HG03139 (cell line): ENCODE results near the gene GFRA4.

Experiments used
- ATAC-seq: cut with Tn5 transposase; IDR thresholded peaks from one replicate; pipeline ENCODE4 v1.9.1; 2021; ENCODE audit not compliant: unreplicated experiment

The GFRA4 gene

DNA sequence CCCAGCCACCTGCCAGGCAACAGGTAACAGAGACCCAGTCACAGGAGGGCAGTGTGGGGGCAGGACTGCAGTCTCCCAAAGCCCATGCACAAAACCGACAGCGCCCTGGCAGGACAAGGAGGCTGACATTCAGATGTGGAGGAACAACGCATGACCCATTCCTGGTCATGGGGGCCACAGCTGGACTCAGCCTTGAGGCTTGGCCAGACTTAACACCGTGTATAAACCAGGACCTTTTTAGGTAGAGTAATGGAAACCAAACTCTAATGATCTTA, 8.1 kb downstream of the GFRA4 start:
- ATAC-seq: no peak

DNA sequence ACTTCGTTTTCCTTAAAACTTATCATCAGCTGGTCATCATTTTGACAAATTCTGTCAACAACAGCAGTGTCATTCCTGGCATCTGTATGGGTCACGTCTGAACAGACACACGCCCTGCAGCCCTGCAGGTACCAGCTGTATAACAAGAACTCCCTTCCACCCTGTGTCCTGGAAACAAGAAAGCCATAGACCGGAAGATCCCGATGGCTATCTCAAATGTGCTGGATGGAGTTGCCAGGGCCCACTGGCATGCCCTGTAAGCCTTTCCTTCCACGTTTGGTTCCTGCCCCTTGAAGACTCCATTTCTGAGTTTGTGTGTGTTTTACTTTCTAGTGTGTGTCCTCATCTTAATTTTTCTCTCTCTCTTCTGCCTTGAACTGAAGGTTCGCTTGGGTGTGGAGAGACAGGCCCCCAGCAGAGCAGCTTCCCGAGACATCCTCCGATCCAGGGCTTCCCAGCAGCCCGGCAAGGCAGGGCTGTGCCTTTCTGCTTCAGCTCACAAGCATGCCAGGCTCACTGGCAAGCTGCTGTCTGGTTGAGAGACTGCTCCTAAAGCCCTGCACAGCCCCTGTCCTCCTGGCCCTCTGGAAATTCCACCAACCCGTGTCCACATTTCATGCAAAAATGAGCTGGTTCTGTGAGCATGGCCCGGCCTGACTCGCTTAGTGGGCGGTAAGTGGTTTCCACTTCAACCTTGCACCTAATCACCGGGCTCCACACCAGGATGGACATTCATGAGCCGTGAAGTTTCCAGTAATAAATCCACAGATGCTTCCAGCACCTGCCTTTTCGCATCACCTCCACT, 8.7 kb downstream of the GFRA4 start:
- no peak for ATAC-seq

DNA sequence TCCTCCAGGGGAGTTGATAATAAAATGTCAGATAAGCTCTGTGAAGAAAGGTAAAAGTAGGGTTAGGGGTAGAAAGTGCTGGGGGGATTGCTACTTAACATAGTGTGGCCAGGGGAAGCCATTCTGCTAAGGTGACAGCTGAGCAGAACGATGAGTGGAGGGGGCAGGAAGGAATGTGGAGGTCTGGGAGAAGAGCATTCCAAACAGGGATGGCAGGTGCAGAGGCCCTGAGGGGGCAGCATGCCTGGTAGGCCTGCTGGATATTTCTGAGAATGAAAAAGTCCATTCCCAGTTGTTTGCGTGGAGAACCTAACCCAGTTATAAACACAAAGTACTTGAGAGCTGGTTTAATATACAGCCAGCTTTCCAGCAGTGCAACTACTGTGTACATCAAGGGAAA, 9.3 kb downstream of the GFRA4 start:
- no peak for ATAC-seq

DNA sequence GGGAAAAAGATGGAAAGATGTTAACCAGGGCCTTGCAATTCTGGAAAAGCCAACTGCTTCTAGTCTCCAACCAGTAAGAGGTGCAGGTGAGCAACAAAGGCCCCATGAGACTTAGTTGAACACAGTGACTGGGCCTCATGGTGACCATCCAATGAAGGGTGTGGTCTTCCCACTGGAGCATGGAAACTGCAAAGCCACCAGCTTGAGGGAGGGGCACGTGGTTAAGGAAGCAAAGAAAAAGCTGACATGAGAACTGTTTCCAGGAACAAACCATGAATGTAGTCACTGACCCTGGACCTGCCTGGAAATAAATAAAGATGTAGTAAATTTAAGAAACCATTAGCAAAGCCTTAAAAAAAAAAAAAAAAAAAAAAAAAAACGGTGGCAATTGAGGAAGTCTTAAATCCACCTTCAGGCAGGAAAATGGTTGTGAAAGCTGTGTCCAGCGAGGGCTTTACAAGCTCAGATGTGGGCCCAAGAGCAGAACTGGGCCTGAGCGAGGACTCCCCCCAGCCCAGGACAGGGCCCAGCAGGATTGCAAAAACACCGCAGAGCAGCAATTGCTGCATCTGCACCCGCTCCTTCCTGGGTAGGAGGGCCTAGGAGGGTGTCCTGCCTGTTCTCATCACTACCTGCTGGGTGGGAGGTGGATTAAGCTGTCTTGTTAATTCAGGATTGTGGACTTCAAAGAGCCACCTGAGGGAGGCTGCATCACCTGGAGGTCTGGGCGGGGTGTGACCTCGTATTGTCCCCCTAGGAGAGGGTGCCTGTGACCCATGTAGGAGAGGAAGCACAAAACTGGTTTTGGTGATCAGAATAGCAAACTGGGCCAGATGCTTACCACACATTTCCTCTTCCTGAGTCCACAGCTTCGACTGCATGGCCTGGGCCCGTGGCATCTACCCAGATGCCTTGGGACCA, 10.3 kb downstream of the GFRA4 start:
- ATAC-seq: no peak

DNA sequence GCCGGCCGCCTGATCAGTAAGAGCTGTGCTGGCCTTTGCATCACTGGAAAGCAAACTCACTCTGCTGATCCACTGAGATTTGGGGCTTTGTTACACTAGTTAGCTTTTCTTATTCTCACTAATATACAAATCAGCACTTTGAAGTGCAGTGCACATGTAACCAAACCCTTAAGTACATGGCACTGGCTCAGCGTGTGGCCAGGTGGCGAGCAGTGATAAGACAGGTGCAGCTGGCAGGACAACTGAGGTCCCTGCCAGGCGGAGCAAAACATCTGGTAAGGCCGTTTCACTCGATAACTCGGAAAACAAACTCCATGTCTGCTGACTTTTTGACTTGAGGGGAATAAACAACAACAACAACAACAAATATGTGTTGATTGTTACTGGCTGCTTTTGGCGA, 11.0 kb downstream of the GFRA4 start:
- no peak for ATAC-seq

DNA sequence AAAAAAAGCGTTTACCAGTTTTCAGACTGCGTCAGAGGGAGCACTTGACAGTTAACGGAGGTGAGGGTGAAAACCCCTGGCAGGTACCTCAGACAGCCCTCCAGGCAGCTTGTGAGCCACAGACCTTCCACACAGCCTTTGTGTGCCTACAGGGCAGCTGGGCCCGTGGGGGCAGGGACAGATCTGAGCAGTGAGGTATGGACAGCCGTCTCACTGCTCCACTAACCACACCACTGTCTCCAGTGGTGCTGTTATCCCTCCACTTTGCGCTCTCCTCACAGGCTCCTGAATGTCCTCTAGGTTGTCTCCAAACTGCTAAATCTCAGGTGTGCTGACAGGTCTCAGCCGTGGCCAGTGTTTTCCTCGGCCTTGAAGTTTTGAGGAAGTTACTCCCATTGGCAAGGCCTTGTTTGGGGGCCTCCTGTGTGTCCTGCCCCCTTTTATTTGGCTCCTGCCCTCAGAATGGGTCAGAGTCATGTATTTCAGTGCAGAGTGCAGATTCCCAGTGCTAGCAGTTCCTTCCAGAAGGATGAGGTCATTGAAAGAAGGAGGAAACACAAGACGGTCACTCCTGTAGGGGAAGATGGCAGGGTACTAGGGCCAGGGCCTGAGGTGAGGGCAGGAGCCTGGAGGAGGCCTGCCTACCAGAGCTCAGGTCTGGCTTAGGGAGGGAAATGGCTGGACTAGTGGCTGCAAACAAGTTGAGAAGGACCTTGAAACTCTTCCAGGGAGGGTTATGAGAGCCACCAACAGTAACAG, 11.8 kb downstream of the GFRA4 start:
- no peak for ATAC-seq

DNA sequence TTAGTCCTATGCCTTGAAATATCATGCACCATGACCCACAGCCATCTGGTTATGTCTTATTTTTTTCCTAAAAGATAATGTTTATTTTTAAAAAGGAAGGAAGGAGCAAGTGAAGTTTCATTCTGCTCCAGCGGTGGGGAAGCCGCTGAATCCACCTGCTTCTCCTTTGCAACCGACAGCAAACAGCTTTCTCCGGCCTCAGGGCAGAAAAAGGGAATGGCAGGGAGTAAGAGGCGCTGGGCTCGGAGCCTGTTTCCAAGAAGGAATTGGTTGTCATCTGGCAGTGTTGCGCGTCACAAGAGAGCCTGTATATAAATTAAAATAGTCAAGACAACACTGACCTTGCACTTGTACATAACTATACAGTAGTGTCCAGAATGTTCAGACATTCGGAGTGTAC, 14.2 kb downstream of the GFRA4 start:
- ATAC-seq: no peak

DNA sequence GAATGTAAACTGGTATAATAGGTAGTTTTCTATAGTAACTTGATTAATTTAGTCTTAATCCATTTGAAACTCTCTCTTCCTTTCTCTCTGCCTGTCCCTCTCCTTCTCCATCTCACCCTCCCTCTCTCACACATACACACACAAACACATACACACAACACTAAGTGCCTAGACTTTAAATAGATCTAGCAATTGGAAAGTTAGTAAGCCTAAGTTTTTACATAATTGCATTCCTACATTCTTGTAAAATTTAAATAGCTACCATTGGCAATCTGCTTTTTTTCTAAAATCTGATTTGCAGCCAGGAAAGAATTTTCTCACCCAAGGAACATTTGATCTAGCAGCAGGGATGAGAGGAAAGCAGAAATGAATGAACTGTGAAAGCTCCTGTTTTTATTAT, 15.7 kb downstream of the GFRA4 start:
- no peak for ATAC-seq

DNA sequence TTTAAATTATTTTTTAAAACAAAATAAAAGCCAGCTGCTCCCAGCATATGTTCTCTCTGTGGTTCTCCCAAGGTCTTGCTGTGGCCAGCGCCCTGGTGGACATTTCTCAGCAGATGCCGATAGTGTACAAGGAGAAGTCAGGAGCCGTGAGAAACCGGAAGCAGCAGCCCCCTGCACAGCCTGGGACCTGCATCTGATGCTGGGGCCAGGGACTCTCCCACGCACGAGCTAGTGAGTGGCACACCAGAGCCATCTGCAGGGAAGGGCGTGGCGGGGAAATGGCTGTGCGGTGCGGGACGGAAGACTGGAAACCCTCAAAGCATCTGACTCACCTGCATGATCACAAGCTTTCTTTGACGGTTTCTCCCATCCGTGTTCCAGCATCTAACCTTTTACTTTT, 16.5 kb downstream of the GFRA4 start:
- ATAC-seq: no peak

DNA sequence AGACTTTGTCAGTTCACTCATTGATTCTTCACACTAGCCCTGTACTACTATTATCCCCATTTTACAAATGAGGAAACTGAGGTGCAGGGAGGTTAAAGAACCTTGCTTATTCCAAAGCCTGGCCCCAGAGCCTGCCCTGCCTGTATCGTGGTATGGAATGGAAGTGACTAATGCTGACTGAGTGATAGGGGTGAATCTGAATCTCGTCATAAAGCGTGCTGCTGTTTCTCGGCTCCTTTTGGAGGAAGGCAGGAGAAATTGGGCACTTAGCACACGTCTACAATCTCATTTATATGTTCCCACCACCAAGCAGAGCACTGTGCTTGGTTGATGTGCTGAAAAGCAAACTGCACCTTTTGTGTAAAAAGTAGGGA, 17.1 kb downstream of the GFRA4 start:
- ATAC-seq: no peak

DNA sequence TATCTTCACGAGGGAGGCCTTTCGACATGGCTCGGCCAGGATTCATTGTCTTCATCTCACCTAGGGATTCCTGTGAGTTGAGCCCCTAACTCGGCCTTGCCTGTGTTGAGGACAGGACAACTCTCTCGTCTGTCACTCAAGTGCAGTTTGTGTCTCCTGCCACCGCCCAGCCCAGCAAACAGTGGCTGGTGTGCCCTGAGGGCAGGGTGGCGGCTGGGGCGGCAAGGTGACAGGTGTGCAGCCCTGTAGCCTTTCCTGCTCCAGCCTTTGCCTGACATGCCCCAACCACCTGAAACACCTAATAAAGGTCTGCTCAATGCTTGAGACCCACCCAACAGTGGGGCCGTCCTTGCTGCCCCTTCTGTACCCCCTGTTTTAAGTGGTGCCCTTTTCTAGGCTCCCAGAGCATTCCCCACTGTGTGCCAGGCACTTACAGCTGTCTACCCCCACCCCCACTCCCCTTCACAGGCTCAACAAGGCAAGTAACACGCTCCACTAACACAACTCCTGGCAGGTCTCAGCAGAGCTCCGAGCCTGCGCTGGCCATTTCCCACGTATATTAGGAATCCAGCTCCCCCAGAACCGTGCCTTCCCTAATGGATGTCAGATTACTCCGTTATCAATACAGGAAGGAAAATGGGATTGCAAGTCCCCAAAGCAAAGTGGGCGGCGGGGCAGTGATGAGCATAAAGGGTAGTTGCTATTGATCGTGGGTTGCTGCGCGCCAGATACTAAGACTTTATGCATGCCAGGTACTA, 17.7 kb downstream of the GFRA4 start:
- ATAC-seq: no peak

DNA sequence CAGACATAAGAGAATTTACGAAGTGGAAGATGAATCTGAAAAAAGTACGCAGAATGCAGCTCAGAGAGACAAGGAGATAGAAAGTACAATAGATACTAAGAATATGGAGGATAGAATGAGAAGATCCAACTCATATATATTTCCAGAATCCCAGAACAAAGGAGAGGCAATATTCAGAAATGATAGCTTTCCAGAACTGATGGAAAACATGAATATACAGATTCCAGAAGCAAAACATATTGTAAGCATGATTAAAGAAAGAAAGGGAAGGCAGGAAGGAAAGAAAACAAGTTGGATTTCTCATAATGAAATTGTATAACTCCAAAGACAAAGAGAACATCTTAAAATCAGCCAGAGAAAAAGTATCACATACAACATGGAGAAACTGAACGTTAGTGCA, 22.9 kb downstream of the GFRA4 start:
- ATAC-seq: no peak

DNA sequence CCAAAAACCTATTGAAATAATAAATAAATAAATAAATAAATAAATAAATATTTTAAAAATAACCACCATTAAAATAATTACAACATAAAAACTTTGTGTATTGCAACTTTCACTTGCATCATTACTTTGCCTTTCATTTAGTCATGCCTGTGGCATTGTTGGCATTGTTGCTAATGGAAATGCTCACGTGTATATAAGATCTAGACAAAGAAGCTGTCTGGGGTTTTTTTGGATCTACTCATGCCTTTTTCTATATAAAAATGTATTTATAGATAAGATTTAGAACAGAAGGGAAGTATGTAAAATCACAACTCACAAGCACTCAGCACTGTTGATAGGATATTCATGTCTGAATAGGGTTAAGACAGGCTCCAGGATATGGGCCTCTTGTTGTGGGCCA, 27.9 kb downstream of the GFRA4 start:
- no peak for ATAC-seq

DNA sequence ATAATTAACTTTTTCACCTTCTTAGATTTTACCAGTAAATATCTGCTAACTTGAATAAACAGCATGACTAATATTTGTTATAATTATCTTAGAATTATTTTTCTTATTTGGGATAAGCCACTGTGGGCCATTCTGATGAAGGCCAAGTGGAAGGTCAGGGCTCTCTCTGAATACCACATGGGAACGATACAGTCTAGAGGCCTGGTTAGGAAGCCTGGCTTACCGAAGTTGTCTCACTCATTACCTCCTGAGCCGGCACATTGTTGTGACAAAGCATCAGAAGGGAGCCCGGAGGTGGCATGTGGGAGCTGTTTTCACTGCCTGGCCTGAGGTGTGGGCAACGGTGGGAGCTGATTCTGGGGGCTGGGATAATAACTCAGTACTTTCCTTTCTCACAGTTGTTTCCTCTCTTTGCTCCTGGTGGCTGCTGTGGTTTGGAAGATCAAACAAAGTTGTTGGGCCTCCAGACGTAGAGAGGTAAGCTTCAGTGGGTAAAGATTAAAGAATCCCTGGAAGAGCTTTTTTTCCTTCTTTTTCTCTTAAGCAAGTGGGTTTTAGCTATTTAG, 29.2 kb downstream of the GFRA4 start:
- no peak for ATAC-seq

DNA sequence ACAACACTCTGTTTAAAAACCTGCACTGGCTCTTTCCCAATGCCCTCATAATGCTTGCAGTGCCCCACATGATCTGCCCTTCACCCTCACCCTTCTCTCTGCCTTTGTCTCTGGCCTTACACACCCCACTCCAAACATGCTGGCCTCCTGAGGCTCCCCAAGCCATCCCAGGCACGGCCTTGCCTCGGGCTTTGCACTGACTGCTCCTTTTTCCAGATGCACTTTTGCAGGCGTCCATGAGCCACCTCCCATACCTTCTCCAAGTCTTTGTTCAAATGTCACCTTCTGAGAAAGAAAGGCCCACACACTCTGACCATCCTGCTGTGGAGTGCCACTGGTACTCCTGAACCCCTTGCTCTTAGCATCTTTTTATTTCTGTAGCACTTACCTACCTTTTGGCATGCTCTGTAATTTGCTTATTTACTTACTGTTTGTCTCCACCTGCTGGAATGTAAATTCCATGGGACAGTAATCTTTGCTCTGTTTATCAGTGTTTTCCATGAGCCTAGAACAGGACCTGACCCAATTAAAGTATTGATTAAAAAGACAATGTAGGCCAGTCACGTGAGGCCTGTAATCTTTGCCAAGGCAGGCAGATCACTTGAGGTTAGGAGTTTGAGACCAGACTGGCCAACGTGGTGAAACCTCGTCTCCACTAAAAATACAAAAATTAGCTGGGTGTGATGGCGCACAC, 30.7 kb downstream of the GFRA4 start:
- ATAC-seq: no peak

DNA sequence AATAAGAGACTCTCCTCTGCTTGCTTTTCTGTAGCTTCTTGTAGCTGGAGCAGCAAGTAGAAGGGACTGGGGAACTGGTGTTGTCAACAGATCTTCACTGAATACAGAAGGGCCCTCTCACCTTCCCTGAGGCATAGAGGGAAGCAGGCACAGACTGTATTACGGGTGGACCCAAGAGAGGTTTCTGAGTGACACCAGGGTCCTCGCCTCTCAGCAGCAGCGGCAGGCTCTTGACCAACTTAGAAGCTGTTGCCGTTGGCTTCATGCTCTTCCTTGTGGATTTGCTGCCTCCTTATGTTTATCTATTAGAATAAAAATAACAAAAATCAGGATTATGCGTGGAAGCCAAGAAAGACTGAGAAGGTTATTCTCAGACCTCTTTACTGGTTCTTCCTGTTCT, 31.7 kb downstream of the GFRA4 start:
- no peak for ATAC-seq

DNA sequence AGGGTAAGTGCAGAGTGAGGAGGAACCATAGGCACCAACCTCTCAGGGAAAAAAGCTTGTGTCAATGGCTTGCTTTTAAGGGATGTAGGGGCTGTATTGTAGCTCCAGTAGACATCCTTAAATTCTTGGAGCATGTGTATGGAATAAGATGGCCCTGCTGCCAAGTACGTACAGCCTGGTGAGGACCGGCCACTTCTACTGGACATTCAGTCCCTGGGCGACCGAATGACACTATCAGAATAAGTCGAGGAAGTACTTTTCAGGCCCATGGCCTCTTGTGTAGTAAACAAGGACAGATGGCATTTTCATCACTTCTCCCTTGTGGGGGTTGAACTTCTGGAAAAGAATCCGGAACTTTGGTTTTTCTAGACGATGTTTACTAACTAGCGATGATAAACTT, 32.8 kb downstream of the GFRA4 start:
- no peak for ATAC-seq

DNA sequence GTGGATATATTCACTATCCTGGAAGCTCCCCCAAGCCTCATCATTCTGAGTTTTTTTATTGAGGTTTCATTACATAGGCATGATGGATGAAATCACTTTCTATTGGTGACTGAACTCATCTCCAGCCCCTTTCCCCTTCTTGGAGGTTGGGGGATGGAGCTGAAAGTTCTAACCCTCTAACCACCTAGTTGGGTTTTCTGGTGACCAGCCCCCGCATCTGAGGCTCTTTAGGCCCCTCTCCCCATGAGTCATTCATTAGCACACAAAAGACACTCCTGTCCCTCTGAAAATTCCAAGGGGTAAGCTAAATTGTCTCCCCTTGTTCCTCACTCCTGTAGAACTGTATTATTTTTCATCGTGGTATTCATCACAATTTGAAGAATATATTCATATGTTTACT, 33.3 kb downstream of the GFRA4 start:
- ATAC-seq: no peak

DNA sequence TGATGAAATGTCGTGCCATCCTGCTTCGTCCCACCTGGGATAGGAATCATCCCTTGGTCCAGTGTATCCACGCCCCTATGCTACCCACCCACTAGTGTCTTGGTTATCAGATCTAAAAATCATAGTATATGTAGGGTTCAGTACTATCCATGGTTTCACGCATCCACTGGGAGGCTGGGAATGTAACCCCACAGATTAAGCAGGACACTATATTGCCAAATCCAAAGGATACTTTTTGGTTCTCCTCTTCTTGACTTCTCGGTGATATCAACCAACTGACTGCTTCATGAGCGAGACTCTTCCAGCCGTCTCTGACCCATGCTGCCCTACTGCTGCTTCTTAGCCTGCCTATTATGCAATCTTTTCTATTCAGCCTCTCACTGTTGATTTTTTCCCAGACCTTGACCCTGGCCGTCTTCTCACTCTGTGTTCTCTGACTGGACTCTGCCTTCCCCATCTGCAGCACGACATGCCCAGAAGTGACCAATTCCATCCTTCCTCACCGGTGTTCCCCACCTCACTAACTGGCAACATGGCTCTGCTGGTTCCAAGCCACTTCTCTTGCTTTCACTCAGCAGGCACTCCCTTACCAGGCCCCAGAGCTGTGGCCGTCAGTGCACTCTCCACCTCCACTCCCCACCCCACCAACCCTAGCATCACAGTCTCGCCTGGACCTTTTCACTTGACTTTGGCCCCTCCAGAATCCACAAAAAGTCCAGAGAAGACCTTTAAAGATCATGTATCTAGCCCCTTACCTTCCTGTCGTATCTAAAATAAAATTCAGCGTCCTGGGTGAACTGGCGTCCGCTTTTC, 34.5 kb downstream of the GFRA4 start:
- no peak for ATAC-seq
